HEK293T (cell line): Measurements from ENCODE around the gene DCHS2.

Experiments
- CTCF ChIA-PET: fragments of 350-600 bp; formaldehyde crosslinking; extraction: SDS; loops from one replicate; lab custom pipeline; 2021; ENCODE audit warnings: antibody characterized with exemption, inconsistent platforms; lab: Yijun Ruan, JAX
- POLR2A ChIA-PET: fragments of 350-600 bp; formaldehyde crosslinking; extraction: SDS; loops from one replicate; lab custom pipeline; 2020; ENCODE audit warnings: antibody characterized with exemption, inconsistent platforms; lab: Yijun Ruan, JAX
- DNase-seq: peaks from one replicate; pipeline ENCODE4 v3.0.0; 2012; ENCODE audit warnings: mixed read lengths; ENCODE audit errors: extremely low spot score
- ARNT ChIP-seq: fragments of 450-650 bp; IDR thresholded peaks from 2 replicates; pipeline ENCODE4 v1.6.1; 2017; ENCODE audit warnings: mild to moderate bottlenecking
- BHLHE40 ChIP-seq: fragments of 450-650 bp; IDR thresholded peaks from 2 replicates; pipeline ENCODE4 v1.6.1; 2016; ENCODE audit warnings: mild to moderate bottlenecking, moderate library complexity, borderline replicate concordance
- CTBP1 ChIP-seq: fragments of 450-650 bp; IDR thresholded peaks from 2 replicates; pipeline ENCODE4 v1.6.1; 2016; ENCODE audit warnings: borderline replicate concordance
- ELF4 ChIP-seq: fragments of 450-650 bp; IDR thresholded peaks from 2 replicates; pipeline ENCODE4 v1.6.1; 2017; ENCODE audit warnings: antibody characterized with exemption
- FOXA1 ChIP-seq: fragments of 450-650 bp; IDR thresholded peaks from 2 replicates; pipeline ENCODE4 v1.6.1; 2016; ENCODE audit warnings: mild to moderate bottlenecking
- FOXK2 ChIP-seq: fragments of 450-650 bp; IDR thresholded peaks from 2 replicates; pipeline ENCODE4 v1.6.1; 2016; ENCODE audit warnings: mild to moderate bottlenecking
- FOXM1 ChIP-seq: fragments of 450-650 bp; IDR thresholded peaks from 2 replicates; pipeline ENCODE4 v1.6.1; 2017; ENCODE audit warnings: mild to moderate bottlenecking, borderline replicate concordance
- HDGF ChIP-seq: fragments of 450-650 bp; IDR thresholded peaks from 2 replicates; pipeline ENCODE4 v1.6.1; 2017; ENCODE audit warnings: antibody characterized with exemption, borderline replicate concordance
- L3MBTL2 ChIP-seq: fragments of 450-650 bp; conservative IDR thresholded peaks from 2 replicates; pipeline ENCODE4 v1.6.1; 2016; ENCODE audit warnings: mild to moderate bottlenecking
- LEF1 ChIP-seq: fragments of 450-650 bp; IDR thresholded peaks from 2 replicates; pipeline ENCODE4 v1.6.1; 2017; ENCODE audit warnings: mild to moderate bottlenecking, borderline replicate concordance
- NFRKB ChIP-seq: fragments of 450-650 bp; IDR thresholded peaks from 2 replicates; pipeline ENCODE4 v1.6.1; 2016; ENCODE audit warnings: mild to moderate bottlenecking, moderate library complexity
- PKNOX1 ChIP-seq: fragments of 450-650 bp; IDR thresholded peaks from 2 replicates; pipeline ENCODE4 v1.6.1; 2016
- SP1 ChIP-seq: fragments of 450-650 bp; IDR thresholded peaks from 2 replicates; pipeline ENCODE4 v1.6.1; 2017
- SUZ12 ChIP-seq: fragments of 450-650 bp; IDR thresholded peaks from 2 replicates; pipeline ENCODE4 v1.6.1; 2016; ENCODE audit warnings: mild to moderate bottlenecking
- TARDBP ChIP-seq: fragments of 450-650 bp; IDR thresholded peaks from 2 replicates; pipeline ENCODE4 v1.6.1; 2016
- ZNF384 ChIP-seq: fragments of 450-650 bp; IDR thresholded peaks from 2 replicates; pipeline ENCODE4 v1.6.1; 2016

DCHS2 gene

GRCh38 chr4:154332681-154333421 lies 158.7 kb downstream of the DCHS2 start:
- ChIA-PET POLR2A (no interaction called here), CTCF (no interaction called here)
- TF ChIP-seq ELF4: no peak
- no peak for TF ChIP-seq FOXM1
- TF ChIP-seq FOXK2: no peak
- no peak for TF ChIP-seq HDGF
- TF ChIP-seq PKNOX1: no peak
- no peak for TF ChIP-seq FOXA1
- no peak for TF ChIP-seq ZNF384
- no peak for TF ChIP-seq NFRKB
- no peak for TF ChIP-seq SP1
- TF ChIP-seq BHLHE40: no peak
- TF ChIP-seq CTBP1: no peak
- no peak for TF ChIP-seq SUZ12
- no peak for DNase-seq

GRCh38 chr4:154329939-154330338 lies 161.7 kb downstream of the DCHS2 start:
- no peak for DNase-seq
- TF ChIP-seq FOXM1 (no peak), PKNOX1 (no peak), NFRKB (no peak), LEF1 (no peak), ELF4 (no peak), L3MBTL2 (no peak), CTBP1 (no peak), HDGF (no peak), FOXA1 (no peak), SP1 (no peak), ARNT (no peak), BHLHE40 (no peak)
- ChIA-PET CTCF (interaction anchor here (0.6 to 3.1 kb wide), 8 partner anchors 11 to 694 kb away, joined by 3 to 20 read pairs (median 3); partner anchors contain the start of gene PLRG1), POLR2A (no interaction called here)

GRCh38 chr4:154329268-154329868 lies 162.2 kb downstream of the DCHS2 start:
- ChIA-PET POLR2A (no interaction called here), CTCF (interaction anchor here (0.7 to 3.1 kb wide), 8 partner anchors 27 to 694 kb away, joined by 3 to 20 read pairs (median 3); partner anchors contain the start of gene PLRG1)
- DNase-seq: peak; percentile 24
- TF ChIP-seq FOXK2 (no peak), BHLHE40 (no peak), SUZ12 (no peak), ELF4 (no peak), ZNF384 (no peak)

GRCh38 chr4:154328030-154328429 lies 163.6 kb downstream of the DCHS2 start:
- DNase-seq: no peak
- CTCF ChIA-PET: interaction anchor here (1.3 kb wide), 1 partner anchor 176 kb away, joined by 4 read pairs; no protein-coding TSS in a partner anchor
- TF ChIP-seq FOXA1 (no peak), ARNT (no peak), FOXM1 (no peak), FOXK2 (no peak), SUZ12 (no peak), ZNF384 (no peak), HDGF (no peak), ELF4 (no peak), PKNOX1 (no peak), NFRKB (no peak), LEF1 (no peak), SP1 (no peak), BHLHE40 (no peak), CTBP1 (no peak), L3MBTL2 (no peak), TARDBP (no peak)
- POLR2A ChIA-PET: no interaction called here

GRCh38 chr4:154320521-154320920 lies 171.1 kb downstream of the DCHS2 start:
- TF ChIP-seq CTBP1 (no peak), L3MBTL2 (no peak), NFRKB (no peak), HDGF (no peak), LEF1 (no peak), ZNF384 (no peak), FOXA1 (no peak), TARDBP (no peak), ELF4 (no peak), BHLHE40 (no peak), SP1 (no peak), PKNOX1 (no peak), SUZ12 (no peak), FOXK2 (no peak), FOXM1 (no peak)
- POLR2A ChIA-PET: no interaction called here
- CTCF ChIA-PET: interaction anchor here (1.4 kb wide), 1 partner anchor 186 kb away, joined by 5 read pairs; no protein-coding TSS in a partner anchor
- DNase-seq: no peak
